SK-N-SH (cell line): ENCODE measurements around the gene ZNF664. TPM values are rescaled to one million over a fixed set of nuclear protein-coding genes. Genes with fewer than 3 reads are reported as not detected.

ENCODE experiments used
- CTCF ChIA-PET: fragments of 300-600, 350-600 bp; formaldehyde crosslinking; extraction: SDS; loops from one replicate; lab custom pipeline; 2021; lab: Yijun Ruan, JAX
- POLR2A ChIA-PET: fragments of 350-600 bp; sonication (Branson Sonifier 250); formaldehyde crosslinking; extraction: SDS; loops from one replicate; lab custom pipeline; 2020; ENCODE audit warnings: antibody characterized with exemption, inconsistent platforms; lab: Yijun Ruan, JAX
- DNase-seq: peaks from one replicate; pipeline ENCODE4 v3.0.0; 2012
- H2AFZ ChIP-seq: fragments of 200-600 bp; sonication (generic); 2 replicates; pipeline ENCODE4 v1.8.1; 2016; ENCODE audit warnings: antibody characterized with exemption, mild to moderate bottlenecking, low read depth
- H3F3A ChIP-seq: fragments of 200-600 bp; sonication (generic); replicated peaks from 2 replicates; pipeline ENCODE3; 2016; ENCODE audit warnings: antibody characterized with exemption, mild to moderate bottlenecking; ENCODE audit not compliant: insufficient read depth
- H3K27ac ChIP-seq, 2 experiments: fragments of 200-500 bp in 1 of 2; fragments of 200-600 bp in 1 of 2; sonication (Bioruptor generic) in 1 of 2; sonication (generic), shearing (Covaris generic) in 1 of 2; 2 replicates each; pipeline versions ENCODE4 v1.5.1 to v1.6.1; 2014 to 2016; ENCODE audit warnings: low read depth in 2 of 2, inconsistent platforms in 1 of 2, low read length in 1 of 2, mild to moderate bottlenecking in 1 of 2, mixed read lengths in 1 of 2
- H3K27me3 ChIP-seq: fragments of 200-600 bp; sonication (generic), shearing (Covaris generic); 2 replicates; pipeline ENCODE4 v1.6.1; 2016; ENCODE audit warnings: mixed run types; ENCODE audit not compliant: insufficient read depth
- H3K36me3 ChIP-seq, 2 experiments: fragments of 200-500 bp in 1 of 2; fragments of 200-600 bp in 1 of 2; sonication (Bioruptor generic) in 1 of 2; sonication (generic) in 1 of 2; replicated peaks in 1 of 2; 2 replicates each; pipeline versions ENCODE3 to v1.5.1; 2014 to 2016; ENCODE audit warnings: low read length in 1 of 2, mild to moderate bottlenecking in 1 of 2; ENCODE audit not compliant: insufficient read depth in 2 of 2, control insufficient read depth in 1 of 2
- H3K4me1 ChIP-seq, 2 experiments: fragments of 200-500 bp in 1 of 2; fragments of 200-600 bp in 1 of 2; sonication (Bioruptor generic) in 1 of 2; sonication (generic), shearing (Covaris generic) in 1 of 2; 2 replicates each; pipeline versions ENCODE4 v1.5.1 to v1.6.1; 2014 to 2016; ENCODE audit warnings: low read depth in 1 of 2, low read length in 1 of 2, mixed run types in 1 of 2; ENCODE audit not compliant: insufficient read depth in 2 of 2, control insufficient read depth in 1 of 2
- H3K4me2 ChIP-seq: fragments of 200-600 bp; sonication (generic), shearing (Covaris generic); 2 replicates; pipeline ENCODE4 v1.6.1; 2017; ENCODE audit warnings: mixed run types
- H3K4me3 ChIP-seq, 2 experiments: fragments of 200-500 bp in 1 of 2; fragments of 200-600 bp in 1 of 2; sonication (Bioruptor generic) in 1 of 2; sonication (generic), shearing (Covaris generic) in 1 of 2; 2 replicates each; pipeline versions ENCODE4 v1.5.1 to v1.8.1; 2014 to 2016; ENCODE audit warnings: low read depth in 2 of 2, inconsistent platforms in 1 of 2, low read length in 1 of 2, mild to moderate bottlenecking in 1 of 2, mixed read lengths in 1 of 2, moderate library complexity in 1 of 2
- H3K79me2 ChIP-seq: fragments of 200-600 bp; sonication (generic); 2 replicates; pipeline ENCODE4 v1.8.1; 2017; ENCODE audit warnings: mild to moderate bottlenecking; ENCODE audit not compliant: insufficient read depth
- H3K9ac ChIP-seq: fragments of 200-600 bp; sonication (generic); 2 replicates; pipeline ENCODE4 v1.6.1; 2017; ENCODE audit warnings: mixed run types
- H3K9me2 ChIP-seq: fragments of 200-600 bp; sonication (generic); 2 replicates; pipeline ENCODE4 v1.6.1; 2017; ENCODE audit warnings: mixed run types
- H3K9me3 ChIP-seq: fragments of 200-600 bp; sonication (generic); 2 replicates; pipeline ENCODE4 v1.6.1; 2017; ENCODE audit warnings: mixed run types, mild to moderate bottlenecking, moderate library complexity
- H4K20me1 ChIP-seq: fragments of 200-600 bp; sonication (generic); 2 replicates; pipeline ENCODE4 v1.6.1; 2017; ENCODE audit warnings: mild to moderate bottlenecking, mixed run types; ENCODE audit not compliant: insufficient read depth
- CTCF ChIP-seq: fragments of 200-600 bp; sonication (generic); IDR thresholded peaks from 2 replicates; pipeline ENCODE4 v1.6.1; 2017; ENCODE audit warnings: antibody characterized with exemption, mild to moderate bottlenecking, moderate library complexity
- ELF1 ChIP-seq: IDR thresholded peaks from 2 replicates; pipeline ENCODE4 v1.4.0; 2012
- EZH2phosphoT487 ChIP-seq: fragments of 200-600 bp; sonication (generic); IDR thresholded peaks from 2 replicates; pipeline ENCODE4 v1.6.1; 2017; ENCODE audit warnings: low read depth, mixed run types, mild to moderate bottlenecking, antibody characterized with exemption, moderate library complexity, borderline replicate concordance
- FOSL2 ChIP-seq: IDR thresholded peaks from 2 replicates; pipeline ENCODE4 v1.4.0; 2012; ENCODE audit warnings: low read depth, mild to moderate bottlenecking, moderate library complexity, borderline replicate concordance
- FOXJ3 ChIP-seq: sonication (generic); formaldehyde crosslinking; IDR thresholded peaks from 2 replicates; pipeline ENCODE4 v1.5.1; 2020; ENCODE audit warnings: mild to moderate bottlenecking, missing genetic modification reagents
- FOXM1 ChIP-seq: IDR thresholded peaks from 2 replicates; pipeline ENCODE4 v1.4.0; 2012; ENCODE audit warnings: low read depth, mild to moderate bottlenecking
- GABPA ChIP-seq: IDR thresholded peaks from 2 replicates; pipeline ENCODE4 v1.4.0; 2012; ENCODE audit warnings: low read depth, mild to moderate bottlenecking
- GATA2 ChIP-seq: sonication (generic); formaldehyde crosslinking; IDR thresholded peaks from 2 replicates; pipeline ENCODE4 v1.5.0; 2020; ENCODE audit warnings: mild to moderate bottlenecking, missing genetic modification reagents
- JUND ChIP-seq: IDR thresholded peaks from 2 replicates; pipeline ENCODE4 v1.4.0; 2012
- MEF2A ChIP-seq: IDR thresholded peaks from 2 replicates; pipeline ENCODE4 v1.4.0; 2012; ENCODE audit warnings: low read depth, borderline replicate concordance
- MXI1 ChIP-seq: IDR thresholded peaks from 2 replicates; pipeline ENCODE4 v1.6.1; 2012; ENCODE audit warnings: mild to moderate bottlenecking, low read depth, low read length, improper control_type of control experiment
- PBX3 ChIP-seq: IDR thresholded peaks from 2 replicates; pipeline ENCODE4; 2012
- RCOR1 ChIP-seq: fragments of 150-350 bp; IDR thresholded peaks from 2 replicates; pipeline ENCODE4 v1.6.1; 2017; ENCODE audit warnings: antibody characterized with exemption, low read length
- RFX5 ChIP-seq: IDR thresholded peaks from 2 replicates; pipeline ENCODE4 v1.6.1; 2012; ENCODE audit warnings: mild to moderate bottlenecking, improper control_type of control experiment, low read length
- SMC3 ChIP-seq: IDR thresholded peaks from 2 replicates; pipeline ENCODE4 v1.6.1; 2012; ENCODE audit warnings: low read depth, low read length, improper control_type of control experiment
- TCF12 ChIP-seq: IDR thresholded peaks from 2 replicates; pipeline ENCODE4 v1.4.0; 2012
- TEAD4 ChIP-seq: IDR thresholded peaks from 2 replicates; pipeline ENCODE4 v1.4.0; 2012; ENCODE audit warnings: mild to moderate bottlenecking, borderline replicate concordance; ENCODE audit not compliant: insufficient read depth
- USF2 ChIP-seq: fragments of 150-350 bp; IDR thresholded peaks from 2 replicates; pipeline ENCODE4 v1.6.1; 2017; ENCODE audit warnings: antibody characterized with exemption, low read length, low read depth, borderline replicate concordance
- YY1 ChIP-seq: IDR thresholded peaks from 2 replicates; pipeline ENCODE4 v1.4.0; 2012; ENCODE audit warnings: low read depth, mild to moderate bottlenecking
- ZBTB33 ChIP-seq: IDR thresholded peaks from 2 replicates; pipeline ENCODE4 v1.4.0; 2012; ENCODE audit warnings: low read depth, borderline replicate concordance
- WGBS: methylation state at CpG from one replicate; pipeline ENCODE4 v1.1.6; 2017; ENCODE audit warnings: low lambda C conversion rate; 5-methylcytosine and 5-hydroxymethylcytosine counted together
- polyA plus RNA-seq, 3 experiments: library from polyadenylated mRNA; depleted of rRNA; stranded (reverse); fragments of >200 nt; gene quantifications; 2 replicates each; pipeline ENCODE4 v1.2.3, GENCODE V29; 2012

Gene ZNF664
- polyA plus RNA-seq, 1 of the 3 experiments (the other 2 are of a cell fraction): 34.9 TPM

- H3K4me1 ChIP-seq: peaks cover 18 to 29% of the 10 kb centered on the region in 2 experiments; a peak in 3 of 4 replicates
- no peaks in the 10 kb centered on the region for H4K20me1 ChIP-seq
- H3K4me2 ChIP-seq: peak overlapping the region; percentile 28; the same call in 1 of the 2 replicates
- no peaks in the 10 kb centered on the region for H3K36me3 ChIP-seq
- H3K79me2 ChIP-seq: no peaks in the 10 kb centered on the region
- no peaks in the 10 kb centered on the region for H3K9me2 ChIP-seq
- no peaks in the 10 kb centered on the region for H3K9me3 ChIP-seq
- H3K9ac ChIP-seq: peak overlapping the region; percentile 38; the same call in 1 of the 2 replicates
- WGBS: 81% methylated on average over 11 of the region's 12 CpGs
- peak overlapping the region; percentile 36 to 85; a peak in 3 of 4 replicates for H3K27ac ChIP-seq
- H3F3A ChIP-seq: peaks cover 31% of the 10 kb centered on the region
- ChIA-PET CTCF (interaction anchor here (0.8 to 1.7 kb wide), 5 partner anchors 8 to 742 kb away, joined by 3 to 4 read pairs (median 3); no protein-coding TSS in a partner anchor), POLR2A (no interaction called here)
- no peaks in the 10 kb centered on the region for H3K27me3 ChIP-seq
- H2AFZ ChIP-seq: no peak overlapping the region
- H3K4me3 ChIP-seq: no peak overlapping the region
- TF ChIP-seq FOXM1 (no peak), PBX3 (no peak), GABPA (no peak), USF2 (no peak), CTCF (no peak), MXI1 (no peak)
- DNase-seq: no peak
Observed at GRCh38 chr12:124030008-124030407, 57.0 kb downstream of the ZNF664 start.

GRCh38 chr12:124030510-124030909 is 57.5 kb downstream of the ZNF664 start:
- Histone ChIP-seq H3F3A (peaks cover 31% of the 10 kb centered on the region), H3K27me3 (no peaks in the 10 kb centered on the region), H3K27ac (peak overlapping the region; percentile 36 to 85; a peak in 3 of 4 replicates), H2AFZ (no peak overlapping the region), H3K36me3 (no peaks in the 10 kb centered on the region), H3K4me2 (peak overlapping the region; percentile 28), H3K9me3 (no peaks in the 10 kb centered on the region), H3K9me2 (no peaks in the 10 kb centered on the region), H3K4me1 (peaks cover 18 to 29% of the 10 kb centered on the region in 2 experiments; a peak in 3 of 4 replicates), H3K4me3 (no peak overlapping the region), H3K9ac (peak overlapping the region; percentile 38; the same call in 1 of the 2 replicates), H3K79me2 (no peaks in the 10 kb centered on the region), H4K20me1 (no peaks in the 10 kb centered on the region)
- 17% methylated on average over 12 of the region's 12 CpGs for WGBS
- POLR2A ChIA-PET: no interaction called here
- peak; percentile 67 for DNase-seq
- CTCF ChIA-PET: interaction anchor here (0.9 to 1.7 kb wide), 6 partner anchors 26 to 741 kb away, joined by 3 to 4 read pairs (median 3); no protein-coding TSS in a partner anchor
- TF ChIP-seq TEAD4: peak; percentile 84
- TF ChIP-seq JUND: peak; percentile 65
- peak; percentile 95 for TF ChIP-seq PBX3
- TF ChIP-seq ELF1: no peak
- peak; percentile 61; the same call in 1 of the 2 replicates for TF ChIP-seq FOXM1
- TF ChIP-seq FOXJ3 (CRISPR knock-in tag): no peak
- TF ChIP-seq FOSL2: peak; percentile 57; the same call in 1 of the 2 replicates
- no peak for TF ChIP-seq YY1
- peak; percentile 33; the same call in 1 of the 2 replicates for TF ChIP-seq GATA2 (CRISPR knock-in tag)
- TF ChIP-seq SMC3: no peak
- TF ChIP-seq TCF12: peak; percentile 99
- 0 out of 2 replicates have a peak, but pooled peaks have one; percentile 33 for TF ChIP-seq MEF2A
- TF ChIP-seq GABPA: no peak
- no peak for TF ChIP-seq RFX5
- peak; percentile 50; the same call in 1 of the 2 replicates for TF ChIP-seq RCOR1
- no peak for TF ChIP-seq EZH2phosphoT487
- peak; percentile 54; the same call in 1 of the 2 replicates for TF ChIP-seq ZBTB33
